Measurements from ENCODE around the gene L3MBTL4.
"Not testable (repeated sequence)": the region's sequence is repeated elsewhere in the genome, so short reads cannot be mapped to it uniquely, and the experiment has no call there.

L3MBTL4 gene

DNA sequence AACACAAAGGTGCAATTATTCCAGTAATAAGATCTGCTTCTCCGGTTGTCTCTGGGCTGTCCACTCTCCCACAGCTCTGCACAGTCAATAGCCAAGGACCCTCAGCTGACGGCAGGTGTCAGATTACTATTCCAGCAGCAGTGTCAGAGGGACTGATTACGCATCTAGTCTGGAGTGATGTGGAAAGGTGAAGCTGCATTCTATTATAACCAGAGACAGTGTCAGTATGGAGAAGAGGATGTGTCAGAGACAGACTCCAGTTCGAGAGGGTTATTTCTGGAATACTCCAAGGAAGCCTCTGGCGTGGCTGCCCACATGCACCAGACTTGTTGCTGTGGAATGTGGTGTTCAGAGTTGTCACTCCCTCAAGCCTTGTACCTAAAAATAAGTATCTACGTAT, 355.8 kb downstream of the L3MBTL4 start:
- TF ChIP-seq, protein P1, sequence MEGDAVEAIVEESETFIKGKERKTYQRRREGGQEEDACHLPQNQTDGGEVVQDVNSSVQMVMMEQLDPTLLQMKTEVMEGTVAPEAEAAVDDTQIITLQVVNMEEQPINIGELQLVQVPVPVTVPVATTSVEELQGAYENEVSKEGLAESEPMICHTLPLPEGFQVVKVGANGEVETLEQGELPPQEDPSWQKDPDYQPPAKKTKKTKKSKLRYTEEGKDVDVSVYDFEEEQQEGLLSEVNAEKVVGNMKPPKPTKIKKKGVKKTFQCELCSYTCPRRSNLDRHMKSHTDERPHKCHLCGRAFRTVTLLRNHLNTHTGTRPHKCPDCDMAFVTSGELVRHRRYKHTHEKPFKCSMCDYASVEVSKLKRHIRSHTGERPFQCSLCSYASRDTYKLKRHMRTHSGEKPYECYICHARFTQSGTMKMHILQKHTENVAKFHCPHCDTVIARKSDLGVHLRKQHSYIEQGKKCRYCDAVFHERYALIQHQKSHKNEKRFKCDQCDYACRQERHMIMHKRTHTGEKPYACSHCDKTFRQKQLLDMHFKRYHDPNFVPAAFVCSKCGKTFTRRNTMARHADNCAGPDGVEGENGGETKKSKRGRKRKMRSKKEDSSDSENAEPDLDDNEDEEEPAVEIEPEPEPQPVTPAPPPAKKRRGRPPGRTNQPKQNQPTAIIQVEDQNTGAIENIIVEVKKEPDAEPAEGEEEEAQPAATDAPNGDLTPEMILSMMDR (IDR thresholded peaks at IDR 0.05; ENCODE audit: low read length, missing control alignments): no peak
- peak; percentile 11 for DNase-seq (ENCODE audit: low read depth)
- no peak overlapping the region for H3K4me3 ChIP-seq (replicated peaks; ENCODE audit: low read depth, low read length)

DNA sequence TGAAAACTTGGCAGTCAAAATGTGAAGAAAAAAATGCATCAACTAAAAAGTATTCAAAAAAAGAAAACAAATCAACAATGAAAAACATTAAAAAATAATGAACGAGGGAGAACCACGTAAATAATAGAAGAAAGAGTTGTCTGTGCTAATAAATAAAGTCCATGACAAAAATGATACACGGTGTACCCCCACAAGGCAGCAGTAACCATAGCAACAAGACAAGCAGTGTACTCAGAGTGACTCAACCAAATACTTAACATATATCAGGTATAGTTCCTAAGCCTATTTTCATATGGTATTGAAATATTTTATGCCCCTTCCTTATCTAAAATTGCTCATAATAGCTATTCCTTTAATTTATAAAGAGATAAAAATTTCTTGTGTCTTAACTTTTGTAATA, 357.1 kb downstream of the L3MBTL4 start:
- TF ChIP-seq, protein P1 (IDR thresholded peaks at IDR 0.05; ENCODE audit: low read length, missing control alignments): no peak
- DNase-seq (ENCODE audit: low read depth): peak; percentile 42
- no peak overlapping the region for H3K4me3 ChIP-seq (replicated peaks; ENCODE audit: low read depth, low read length)

DNA sequence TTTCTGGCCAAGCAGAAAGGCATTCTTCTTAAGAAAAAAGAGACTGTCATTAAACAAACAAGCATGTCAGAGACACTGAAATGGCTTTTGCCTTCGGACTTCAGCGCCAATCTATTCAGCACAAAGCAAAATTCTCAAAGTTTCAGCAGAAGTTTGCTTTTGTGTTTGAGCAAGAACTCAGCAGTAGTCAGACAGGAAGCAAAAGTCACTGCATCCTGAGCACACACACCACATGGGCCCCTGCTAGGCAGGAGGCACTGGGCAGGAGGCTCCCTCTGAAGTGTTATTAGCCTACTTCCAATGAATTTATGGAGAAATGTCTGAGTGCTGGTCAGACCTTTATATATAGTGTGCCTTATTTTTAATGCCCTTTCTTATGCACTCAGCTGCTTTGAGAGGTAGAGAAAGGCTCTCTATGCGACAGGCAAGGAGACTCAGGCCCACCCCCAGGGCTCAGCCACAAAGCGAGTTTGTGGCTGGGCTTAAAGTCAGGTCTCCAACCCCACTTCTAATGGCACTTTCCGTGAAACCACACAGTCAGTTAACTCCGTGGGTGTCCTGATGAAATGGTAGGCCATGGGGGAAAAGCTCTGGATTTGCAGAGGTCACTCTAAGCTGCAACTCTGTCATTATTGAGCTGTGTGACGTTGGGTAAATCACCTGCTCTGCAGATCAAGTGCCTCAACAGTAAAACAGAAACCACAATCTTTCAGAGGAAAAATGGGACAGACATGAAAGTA, 358.4 kb downstream of the L3MBTL4 start:
- TF ChIP-seq, protein P1 (IDR thresholded peaks at IDR 0.05; ENCODE audit: low read length, missing control alignments): no peak
- peak; percentile 59 for DNase-seq (ENCODE audit: low read depth)
- peak overlapping the region; percentile 11 for H3K4me3 ChIP-seq (replicated peaks; ENCODE audit: low read depth, low read length)

DNA sequence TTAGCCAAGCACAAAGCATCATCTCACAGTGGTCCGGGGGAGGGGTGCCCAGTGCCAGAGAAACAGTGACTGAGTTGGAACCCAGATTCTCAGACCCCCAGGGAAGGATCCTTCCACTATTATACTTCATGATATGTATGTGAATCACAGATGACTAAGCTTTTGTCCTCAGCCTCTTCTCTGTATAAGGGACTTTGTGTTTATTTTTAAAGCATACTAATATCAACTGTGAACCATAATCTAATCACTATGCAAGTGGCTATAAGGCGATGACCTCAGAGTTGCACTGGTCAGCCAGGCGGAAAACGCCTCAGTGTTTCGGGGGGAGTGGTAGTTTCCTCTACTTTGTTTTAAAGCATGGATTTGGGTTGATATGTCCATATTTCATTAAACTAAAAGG, 359.0 kb downstream of the L3MBTL4 start:
- peak; percentile 45 for DNase-seq (ENCODE audit: low read depth)
- TF ChIP-seq, protein P1 (IDR thresholded peaks at IDR 0.05; ENCODE audit: low read length, missing control alignments): no peak
- peak overlapping the region; percentile 11 for H3K4me3 ChIP-seq (replicated peaks; ENCODE audit: low read depth, low read length)

DNA sequence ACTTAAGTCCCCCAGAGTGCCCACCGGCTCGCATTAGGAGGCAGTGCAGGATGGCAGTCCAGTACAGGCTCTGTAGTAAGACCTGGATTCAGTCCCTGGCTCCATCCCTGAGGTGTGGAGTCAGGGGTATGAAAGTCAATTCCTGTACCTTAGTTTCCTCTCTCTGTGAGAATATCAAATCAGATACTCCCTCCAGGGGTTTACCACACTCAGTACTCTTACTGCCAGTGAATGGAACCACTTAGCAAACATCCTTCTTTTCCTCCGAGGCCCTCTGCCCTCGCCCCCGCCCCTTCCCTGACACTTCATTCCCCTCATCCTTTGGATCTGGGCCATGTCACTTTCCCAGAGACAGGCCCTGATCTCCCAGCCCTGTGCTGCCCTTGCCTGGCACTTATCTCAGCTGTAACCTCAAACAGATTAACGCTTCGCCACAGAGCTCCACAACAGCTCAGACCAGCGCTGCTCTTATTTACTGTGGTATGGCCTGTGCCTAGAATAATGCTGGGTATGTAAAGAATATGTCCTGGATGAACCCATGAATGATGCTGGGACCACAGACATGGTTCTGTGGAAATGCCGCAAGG, 360.4 kb downstream of the L3MBTL4 start:
- TF ChIP-seq, protein P1 (IDR thresholded peaks at IDR 0.05; ENCODE audit: low read length, missing control alignments): no peak

DNA sequence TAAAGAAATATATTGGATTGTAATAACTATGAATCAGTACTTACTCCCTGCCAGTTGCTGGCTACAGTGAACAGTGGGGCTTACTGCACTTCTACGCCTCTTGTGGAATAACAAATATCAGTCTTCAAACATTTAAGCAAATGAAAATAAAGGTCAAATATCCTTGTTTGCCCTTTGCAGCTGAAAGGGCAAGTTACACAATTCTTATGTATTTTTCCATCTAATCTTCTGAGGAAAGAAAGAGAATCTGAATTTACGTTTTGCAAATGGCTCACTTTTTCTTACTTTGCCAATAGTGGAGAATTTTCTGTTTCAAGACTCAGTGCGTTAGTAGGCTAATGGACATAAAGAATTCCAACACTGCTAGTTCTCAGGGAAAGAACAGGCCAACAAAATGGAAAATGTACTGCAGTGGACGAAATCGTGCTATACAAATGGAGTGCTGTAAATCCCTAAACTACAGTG, 362.2 kb downstream of the L3MBTL4 start:
- no peak for DNase-seq (ENCODE audit: low read depth)
- TF ChIP-seq, protein P1 (IDR thresholded peaks at IDR 0.05; ENCODE audit: low read length, missing control alignments): no peak
- H3K4me3 ChIP-seq (replicated peaks; ENCODE audit: low read depth, low read length): no peak overlapping the region

More for the DNA sequence above, 360.4 kb downstream of the L3MBTL4 start:
- no peak overlapping the region for H3K4me3 ChIP-seq (replicated peaks; ENCODE audit: low read depth, low read length)
- no peak for DNase-seq (ENCODE audit: low read depth)

DNA sequence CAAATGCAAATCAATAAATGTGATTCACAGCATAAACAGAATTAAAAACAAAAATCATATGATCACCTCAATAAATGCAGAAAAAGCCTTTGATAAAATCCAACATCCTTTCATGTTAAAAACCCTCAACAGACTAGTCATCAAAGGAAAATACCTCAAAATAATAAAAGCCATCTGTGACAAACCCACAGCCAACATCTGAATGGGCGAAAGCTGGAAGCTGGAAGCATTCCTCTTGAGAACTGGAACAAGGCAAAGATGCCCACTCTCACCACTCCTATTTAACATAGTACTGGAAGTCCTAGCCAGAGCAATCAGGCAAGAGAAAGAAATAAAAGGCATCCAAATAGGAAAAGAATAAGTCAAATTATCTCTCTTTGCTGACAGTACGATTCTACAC, 367.1 kb downstream of the L3MBTL4 start:
- not testable (repeated sequence) for H3K4me3 ChIP-seq (replicated peaks; ENCODE audit: low read depth, low read length); DNase-seq (ENCODE audit: low read depth)
